ENCODE results near the gene CCDC177.

Gene CCDC177

DNA sequence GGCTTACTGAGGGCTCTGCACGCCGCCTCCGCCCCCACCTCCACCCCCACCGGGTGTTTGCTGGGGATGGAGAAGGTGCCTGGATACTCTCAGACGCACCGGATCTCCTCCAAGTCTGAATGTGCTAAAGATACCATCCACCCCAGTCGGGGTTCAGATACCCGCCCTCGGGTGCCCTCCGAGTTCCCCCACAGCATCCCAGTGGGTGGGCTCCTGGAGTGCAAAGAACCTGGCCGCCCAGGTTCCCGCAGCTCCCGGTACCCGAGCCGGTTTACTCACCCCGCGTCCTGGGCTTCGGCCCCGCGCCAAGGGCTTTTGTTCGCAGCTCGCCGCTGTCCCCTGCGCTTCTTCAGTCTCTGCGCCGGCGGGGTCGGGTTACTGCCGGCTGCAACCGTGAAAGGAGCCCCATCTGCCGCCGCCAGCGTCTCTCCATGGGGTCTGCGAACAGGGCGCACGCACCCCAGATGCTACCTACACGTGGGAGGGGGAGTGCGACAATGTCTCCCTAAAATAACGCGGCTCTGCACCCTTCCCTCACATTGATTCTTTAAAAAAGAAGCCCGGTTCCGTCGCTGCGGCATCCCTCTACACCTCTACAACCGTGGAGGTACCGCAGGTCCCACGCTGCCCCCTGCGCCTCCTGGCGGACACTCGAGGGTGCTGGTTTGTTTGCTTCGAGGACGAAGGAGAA is at the start of gene CCDC177:
Gene CCDC177, minus strand, starts transcription at position 609 of the 691 bp plus-strand sequence. CDS start 1,249 bp downstream, outside the sequence.
- peak; percentile 79 for DNase-seq

DNA sequence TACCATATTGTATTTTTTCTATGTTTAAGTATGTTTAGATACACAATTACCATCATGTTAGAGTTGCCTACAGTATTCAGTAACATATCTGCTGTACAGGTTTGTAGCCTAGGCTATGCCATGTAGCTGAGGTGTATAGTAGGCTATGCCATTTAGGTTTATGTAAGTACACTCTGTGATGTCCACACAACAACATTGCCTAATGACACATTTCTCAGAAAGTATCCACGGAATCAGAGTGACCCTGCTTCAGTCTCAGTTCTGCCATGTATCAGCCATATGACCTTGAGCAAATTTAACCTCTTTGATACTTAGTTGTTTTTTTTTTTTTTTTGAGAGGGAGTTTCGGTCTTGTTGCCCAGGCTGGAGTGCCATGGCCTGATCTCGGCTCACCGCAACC is 49.5 kb upstream of the CCDC177 start:
- DNase-seq: no peak

DNA sequence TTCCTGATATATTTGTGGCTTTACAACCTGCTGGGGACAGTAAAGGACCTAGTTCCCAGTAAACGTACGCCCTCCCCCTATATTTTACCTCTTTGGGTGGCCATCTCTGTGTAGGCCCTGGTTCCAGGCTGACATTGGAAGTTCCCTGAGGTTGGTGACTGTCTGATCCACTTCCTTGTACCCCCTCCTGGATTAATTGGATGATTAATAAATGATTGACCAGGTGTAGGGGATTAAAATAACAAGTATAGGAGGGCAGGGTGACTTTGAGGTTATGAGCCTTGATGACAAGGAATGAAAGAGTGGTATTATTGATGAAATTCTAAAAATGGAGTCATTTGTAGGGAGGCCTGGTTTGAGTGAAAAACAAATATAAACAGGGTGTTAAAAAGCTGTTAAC is 46.3 kb upstream of the CCDC177 start:
- DNase-seq: no peak

DNA sequence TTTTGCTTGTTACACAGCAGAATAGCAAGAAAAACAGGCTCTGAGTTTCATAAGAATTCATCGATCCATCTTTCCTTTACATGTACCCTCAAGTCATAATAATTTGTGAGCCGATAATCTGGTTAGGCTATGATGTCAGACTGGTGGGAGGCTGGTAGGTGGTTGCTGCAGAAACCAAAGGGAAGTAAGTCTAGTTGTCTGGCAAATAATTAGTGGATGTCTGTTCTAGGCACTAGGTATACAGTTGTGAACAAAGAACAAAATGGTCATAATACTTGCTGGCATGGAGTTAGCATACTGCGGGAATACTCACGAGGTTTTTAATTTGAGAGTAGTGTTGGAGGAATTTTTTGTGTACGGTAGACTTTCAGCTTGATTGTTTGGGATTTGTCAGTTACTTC is 45.5 kb upstream of the CCDC177 start:
- peak; percentile 24 for DNase-seq

DNA sequence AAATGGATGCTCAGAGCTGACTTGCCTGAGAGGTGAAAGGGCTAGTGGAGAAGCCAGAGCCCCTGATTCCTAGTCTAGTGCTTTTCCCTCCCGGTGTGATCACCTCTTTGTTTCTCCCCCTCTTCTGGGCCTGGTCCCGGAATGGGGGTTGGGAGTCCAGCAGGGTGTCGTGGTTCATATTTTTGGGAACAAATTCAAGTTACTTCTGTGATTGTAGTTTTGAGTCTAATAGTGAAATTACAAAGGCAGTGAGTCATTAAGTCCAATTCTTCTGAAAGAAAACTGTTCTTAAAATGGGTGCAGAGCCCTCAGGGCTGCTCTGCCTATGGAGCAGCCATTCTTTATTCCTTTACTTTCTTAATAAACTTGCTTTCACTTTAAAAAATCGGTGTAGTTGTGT is 44.3 kb upstream of the CCDC177 start:
- no peak for DNase-seq

DNA sequence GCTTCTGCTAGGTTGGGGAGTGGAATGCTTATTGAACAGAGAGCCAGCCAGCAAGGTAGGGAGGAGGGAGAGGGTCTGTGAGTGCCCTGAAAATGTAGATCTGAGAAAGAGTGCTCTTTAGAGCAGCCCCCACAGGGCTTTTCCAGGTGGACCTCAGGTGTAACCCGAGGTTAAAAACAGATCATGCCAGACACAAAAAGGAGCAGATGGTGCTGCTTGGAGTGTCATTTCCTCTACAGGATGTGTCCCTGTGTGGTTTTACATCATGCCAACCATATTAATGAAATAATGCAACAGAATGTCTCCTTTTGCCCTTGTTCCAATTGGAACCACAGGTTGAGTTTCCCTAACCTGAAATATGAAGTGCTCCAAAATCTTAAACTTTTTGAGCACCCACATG is 43.1 kb upstream of the CCDC177 start:
- peak; percentile 33 for DNase-seq

DNA sequence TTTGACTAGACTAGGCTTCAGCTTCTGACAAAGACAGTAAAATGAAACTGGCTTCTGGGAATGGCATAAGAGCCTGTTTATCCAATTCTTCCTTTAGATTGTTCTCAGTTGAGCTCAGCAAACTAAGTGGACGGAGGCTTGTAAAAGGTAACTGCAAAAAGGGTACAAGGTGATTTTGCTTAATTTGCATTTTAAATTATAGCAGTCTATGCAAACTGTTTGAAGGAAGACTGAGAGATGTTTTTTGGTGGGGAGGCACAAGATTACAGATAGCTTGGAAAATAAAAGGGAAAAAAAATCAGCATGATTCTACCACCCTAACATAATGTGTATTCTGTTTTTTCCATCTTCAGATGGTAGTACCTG is 41.7 kb upstream of the CCDC177 start:
- no peak for DNase-seq

DNA sequence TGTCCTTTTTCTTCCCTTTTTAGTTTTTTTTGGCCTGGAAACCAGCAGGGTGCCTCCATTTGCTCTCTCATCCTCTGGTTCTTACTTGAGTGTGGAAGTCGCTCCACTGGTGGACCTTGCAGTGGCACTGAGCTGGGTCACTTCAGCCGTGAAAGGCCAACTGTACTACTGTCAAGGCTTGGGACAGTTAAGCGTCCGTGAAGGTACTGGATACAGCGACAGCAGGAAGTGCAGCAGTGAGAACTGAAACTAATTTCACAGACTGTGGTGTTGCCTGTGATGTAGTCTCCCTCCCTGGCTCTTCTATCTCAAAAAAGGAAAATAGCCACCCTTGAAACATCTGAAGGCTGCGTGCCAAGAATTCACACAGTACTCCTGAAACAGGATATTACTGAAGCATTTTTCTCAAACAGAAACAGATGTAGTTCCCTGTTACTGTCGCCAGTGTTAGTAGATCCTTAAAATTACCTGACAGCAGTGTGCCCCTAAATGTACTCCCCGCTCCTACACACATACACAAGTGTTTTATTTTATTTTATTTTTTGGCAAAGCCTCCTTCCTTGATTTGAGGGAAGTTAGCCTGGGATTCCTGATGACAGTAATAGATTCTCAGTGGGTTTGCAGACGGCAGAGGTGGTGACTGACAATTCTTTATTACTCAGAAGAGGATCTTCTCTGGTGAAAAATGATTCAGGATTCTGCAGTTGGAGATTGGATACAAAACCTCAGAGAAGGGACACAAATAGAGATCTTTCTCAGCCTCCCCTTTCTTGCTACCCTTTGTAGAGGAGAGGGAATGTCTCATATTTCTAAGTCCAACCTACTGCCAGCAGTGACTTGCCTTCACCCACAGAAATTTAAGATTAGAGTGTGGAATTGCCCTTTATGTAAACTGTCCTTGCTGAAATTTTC is 41.1 kb upstream of the CCDC177 start:
- peak; percentile 66 for DNase-seq

DNA sequence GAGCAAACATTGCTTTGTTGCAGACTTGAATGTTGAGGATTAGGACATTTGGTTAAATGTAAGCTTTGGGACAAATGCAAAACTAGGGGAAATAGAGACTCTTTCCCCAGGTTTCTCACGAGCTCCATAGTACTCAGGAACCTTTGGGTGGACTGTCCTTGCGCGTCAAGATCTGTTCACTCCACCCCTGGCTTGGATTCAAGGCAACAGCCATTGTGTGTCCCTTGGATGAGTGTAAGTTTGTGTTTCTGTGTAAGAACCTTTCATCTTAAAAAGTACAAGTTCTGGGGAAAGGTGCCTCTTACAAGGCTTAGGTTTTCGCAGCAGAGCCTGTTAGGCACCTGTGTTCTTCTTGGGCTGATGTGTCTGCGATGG is 40.4 kb upstream of the CCDC177 start:
- no peak for DNase-seq

DNA sequence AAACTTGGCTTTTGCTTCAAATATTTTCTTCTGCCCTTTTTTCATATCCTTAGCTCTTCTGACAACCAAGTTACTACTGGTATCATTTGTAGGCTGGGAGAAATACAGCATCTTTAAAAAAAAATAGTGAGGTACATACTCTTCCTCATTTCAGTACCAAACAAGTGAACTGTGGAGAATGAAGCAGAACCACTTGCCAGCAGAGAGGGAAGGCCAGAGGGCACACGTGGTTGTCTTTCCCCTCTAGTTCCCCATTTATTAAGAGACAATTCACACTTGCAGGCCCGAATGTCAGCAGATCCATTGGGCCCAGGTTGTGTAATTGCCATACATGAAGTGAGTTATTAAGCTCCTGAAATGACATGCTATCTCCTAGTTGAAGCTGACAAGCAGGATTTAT is 39.9 kb upstream of the CCDC177 start:
- no peak for DNase-seq

DNA sequence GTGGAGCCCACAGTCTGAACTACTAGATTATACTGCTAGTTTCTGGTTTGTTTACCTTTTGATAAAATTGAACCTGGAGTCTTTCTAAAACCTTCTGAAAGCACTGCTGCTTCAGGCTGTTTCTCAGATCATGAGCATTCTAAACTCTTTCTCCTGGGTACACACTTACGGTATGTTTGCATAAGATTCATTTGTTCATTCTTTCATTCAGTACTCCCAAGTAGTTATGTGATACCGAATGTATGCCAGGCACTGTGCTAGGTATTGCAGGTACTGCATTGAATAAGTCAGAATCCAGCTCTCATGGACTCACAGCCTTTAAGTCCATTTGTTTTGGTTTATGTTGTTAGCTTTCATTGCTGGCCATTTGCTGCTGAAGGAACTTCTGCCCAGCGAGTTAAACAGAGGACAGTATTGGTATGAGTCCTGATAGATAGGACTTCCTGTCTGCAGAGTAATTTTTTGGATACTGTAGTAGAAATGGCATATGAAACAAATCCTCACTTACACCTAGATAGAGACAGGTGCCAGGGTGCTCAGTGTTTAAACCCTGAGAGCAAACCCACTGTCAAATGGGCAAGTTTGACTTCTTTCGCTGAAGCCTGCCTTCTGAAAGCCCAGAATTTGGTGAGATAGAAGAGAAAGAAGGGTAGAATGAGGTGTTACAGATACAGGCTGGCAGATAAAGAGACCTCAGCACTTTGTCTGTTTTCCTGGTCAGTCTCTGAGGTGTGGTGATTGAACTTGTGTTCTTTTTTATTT is 38.8 kb upstream of the CCDC177 start:
- DNase-seq: no peak

DNA sequence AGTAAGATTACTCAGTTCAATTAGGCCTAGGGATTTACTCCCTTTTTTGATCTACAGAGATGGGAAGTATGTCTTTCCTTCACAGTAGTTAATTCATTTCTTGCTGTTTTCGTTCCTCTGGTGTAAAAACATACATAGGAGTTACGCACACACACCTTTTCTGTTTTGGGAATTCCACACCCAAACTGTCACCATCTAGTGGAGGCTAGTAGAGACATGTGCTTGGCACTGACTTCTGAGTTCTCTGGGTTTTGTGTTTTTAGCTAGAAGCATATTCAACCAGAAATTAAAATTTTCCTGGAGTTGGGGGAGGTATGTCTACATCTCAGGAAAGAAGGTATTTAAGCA is 38.1 kb upstream of the CCDC177 start:
- DNase-seq: no peak

DNA sequence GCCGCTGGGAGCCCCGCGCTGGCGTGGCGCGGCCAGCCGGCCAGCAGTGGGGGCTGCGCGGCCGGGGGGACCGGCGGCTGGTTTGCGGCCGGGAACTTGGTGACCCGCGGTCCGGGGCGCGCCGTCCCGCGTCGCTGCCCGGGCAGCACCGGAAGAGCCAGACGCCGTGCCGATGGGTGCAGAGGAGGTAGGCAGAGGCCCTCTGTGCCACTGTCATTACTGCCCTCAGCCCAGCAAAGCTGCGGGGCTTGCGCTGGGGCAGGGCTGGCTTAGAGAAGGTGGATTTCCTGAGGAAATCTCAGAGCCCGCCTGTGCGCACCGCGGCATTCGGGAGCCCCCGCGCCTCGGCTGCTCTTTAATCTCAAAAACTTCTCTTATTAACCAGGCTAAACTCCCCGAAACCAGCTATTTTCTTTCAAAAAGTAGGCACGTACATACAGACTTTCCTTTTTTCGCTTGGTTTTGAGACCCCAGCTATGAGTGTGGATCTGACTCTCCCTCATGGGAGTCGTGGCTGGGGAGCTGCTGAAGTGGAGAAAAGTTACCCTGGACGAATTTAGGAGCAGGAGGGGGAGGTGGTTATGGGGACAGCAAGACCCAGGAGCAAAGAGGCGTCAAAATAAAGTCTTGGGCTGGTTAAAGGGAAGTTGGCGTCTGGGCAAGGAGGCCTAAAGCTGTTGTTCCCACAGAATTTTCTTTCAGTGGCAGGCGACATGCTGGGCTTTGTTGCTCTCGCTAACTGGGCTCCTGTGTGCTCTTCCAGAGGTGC is 37.5 kb upstream of the CCDC177 start:
- DNase-seq: peak; percentile 55

DNA sequence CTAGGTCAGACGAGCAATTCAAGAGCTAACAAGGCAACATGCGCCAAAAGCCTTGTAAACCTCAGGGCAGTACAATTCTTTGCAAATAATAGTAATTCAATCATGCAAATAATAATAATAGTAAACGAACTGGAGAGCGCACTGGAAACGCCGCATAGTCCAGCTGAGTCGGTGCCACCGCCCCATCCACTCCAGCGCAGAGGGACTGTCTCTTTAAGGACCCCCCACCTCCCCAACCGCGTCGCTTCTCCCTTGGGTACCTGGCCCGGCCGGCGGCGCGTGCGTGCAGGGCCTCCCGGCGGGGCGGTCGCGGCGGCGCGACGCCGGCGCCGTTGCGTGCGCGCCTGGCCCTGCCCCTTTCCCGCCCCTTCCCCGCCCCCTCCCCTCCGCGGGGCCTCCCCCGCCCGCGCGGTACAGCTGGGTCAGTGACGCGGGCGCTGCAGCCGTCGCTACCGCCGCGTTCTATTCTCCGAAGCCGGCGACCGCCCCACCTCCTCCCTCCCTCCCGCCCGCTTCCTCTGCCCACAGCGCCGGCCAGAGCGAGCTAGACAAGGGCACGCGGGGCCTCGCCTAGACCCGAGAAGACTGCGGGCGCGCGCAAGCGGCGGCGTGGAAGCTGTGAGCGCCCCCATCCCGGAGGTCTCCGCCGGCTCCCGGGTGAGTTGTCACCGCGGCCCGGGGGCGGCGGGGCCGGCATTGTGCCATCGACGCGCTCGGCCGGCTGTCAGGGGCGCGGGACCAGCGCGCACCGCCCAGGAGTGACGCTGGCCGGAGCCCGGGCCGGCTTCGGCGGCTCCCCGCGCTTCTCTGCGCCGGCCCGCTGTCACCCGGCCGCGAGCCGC is 36.7 kb upstream of the CCDC177 start, which contains the start of gene SUSD6:
Gene SUSD6, plus strand, starts transcription at position 425 of the 842 bp plus-strand sequence. CDS start 46,997 bp downstream, outside the sequence.
- DNase-seq: peak; percentile 93

DNA sequence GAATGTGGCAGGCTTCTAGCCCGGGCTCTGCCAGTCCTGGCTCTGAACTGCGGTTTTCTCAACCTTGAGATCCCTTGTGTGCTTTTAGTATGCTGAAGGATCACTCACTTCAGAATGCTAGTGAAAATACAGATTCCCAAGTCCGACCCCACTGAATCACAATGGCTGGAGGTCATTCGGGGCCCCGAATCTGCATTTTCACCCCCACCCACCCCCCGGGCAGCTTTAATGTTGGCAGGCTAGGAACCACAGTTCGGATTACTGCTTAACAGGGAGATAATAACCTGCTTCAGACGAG is 36.2 kb upstream of the CCDC177 start:
- DNase-seq: no peak

DNA sequence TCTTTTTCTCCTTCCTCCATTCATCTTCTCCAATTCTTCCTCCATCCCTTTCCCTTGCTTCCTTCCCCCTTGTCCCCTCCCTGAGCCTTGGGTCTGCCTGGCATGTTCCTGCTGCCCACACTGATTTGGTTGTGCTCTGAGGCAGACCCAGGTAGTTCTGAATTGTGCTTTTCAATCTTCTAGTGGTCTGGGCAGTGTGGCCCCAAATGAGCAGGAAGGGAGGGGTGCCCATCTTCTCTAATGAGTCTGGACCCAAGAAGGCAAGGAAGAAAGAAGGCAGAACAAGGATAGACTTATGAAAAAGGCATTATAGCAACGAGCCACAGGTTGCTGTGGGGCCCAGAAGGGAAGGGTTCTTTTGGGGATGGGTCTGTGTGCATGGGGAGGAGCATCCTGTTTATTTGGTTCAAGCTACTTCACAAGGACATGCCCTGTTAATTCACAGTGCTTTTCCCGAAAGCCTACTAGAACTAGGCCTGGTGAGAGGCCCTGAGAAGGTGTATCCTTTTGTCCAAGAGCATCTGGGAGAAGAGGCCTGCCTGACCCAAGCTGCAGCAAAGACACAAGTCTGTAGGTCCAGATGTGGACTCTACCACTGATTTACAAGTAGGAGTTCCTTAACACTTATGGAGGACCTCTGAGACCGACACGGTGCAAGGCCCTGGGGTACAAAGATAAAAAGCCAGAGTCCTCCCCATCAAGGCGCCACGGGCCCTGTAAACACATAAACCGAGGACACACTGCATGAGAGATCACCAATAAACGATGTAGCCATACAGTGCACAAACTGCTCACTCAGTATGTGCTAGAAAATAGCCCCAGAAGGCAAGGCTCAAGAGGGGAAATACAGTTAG is 35.6 kb upstream of the CCDC177 start:
- peak; percentile 14 for DNase-seq

DNA sequence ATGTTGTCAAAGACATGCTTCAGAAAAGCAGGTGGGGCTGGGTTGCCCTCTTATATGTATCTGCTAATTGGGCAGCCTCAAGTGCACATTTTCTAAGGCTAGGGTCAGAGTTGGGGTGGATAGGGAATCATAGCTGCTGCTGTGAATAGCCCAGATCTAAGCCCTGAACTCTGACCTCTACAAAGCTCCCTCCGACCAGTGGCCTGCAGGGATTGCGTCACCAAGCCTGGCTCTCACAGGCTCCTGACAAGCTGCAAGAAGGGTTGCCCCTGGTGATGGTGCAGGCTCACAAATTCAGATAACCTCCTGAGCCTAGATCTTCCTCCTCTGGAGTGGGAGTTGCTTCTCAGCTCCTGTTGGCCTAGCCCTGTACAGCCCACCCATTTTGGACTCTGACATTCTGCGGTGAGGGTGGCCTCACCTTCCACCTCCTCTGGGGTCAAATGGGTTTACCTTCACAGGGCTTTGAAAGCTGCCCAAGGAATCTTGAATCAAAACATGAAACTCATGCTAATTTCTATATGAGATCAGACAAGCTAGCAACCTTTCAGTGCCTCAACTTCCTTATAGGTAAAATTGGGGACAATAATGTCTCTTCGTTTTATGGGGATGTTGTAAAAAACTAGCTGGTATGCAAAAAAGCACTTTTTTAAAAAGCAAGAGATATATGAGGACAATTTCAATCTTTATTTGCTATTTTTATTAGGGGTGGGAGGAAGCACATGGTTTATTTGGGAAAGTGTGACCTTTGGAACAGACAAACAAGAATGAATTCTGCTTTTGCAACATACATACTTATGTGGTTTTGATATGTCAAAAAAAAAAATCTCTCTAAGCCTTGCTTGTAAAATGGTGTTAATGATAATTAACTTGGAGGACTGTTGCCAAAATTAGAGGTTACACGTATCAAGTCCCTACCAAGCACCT is 31.9 kb upstream of the CCDC177 start:
- no peak for DNase-seq

DNA sequence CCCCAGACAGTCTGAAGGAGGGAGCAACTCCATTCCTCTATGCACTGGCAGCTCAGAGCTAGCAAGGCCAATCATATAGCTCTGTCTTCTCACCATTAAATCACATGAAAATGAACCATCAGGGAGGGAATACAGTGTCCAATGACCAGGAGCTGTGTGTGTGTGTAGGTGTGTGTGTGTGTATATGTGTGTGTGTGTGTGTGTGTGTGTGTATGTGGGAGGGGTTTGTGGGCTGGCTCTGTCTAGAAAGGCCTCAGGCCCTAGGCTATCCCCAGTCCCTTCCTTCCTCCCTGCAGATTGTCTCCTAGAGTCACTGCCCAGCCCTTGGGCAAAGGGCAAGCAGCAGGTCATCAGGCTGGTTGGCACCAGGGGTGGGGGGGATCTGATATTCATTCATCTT is 31.1 kb upstream of the CCDC177 start:
- no peak for DNase-seq

DNA sequence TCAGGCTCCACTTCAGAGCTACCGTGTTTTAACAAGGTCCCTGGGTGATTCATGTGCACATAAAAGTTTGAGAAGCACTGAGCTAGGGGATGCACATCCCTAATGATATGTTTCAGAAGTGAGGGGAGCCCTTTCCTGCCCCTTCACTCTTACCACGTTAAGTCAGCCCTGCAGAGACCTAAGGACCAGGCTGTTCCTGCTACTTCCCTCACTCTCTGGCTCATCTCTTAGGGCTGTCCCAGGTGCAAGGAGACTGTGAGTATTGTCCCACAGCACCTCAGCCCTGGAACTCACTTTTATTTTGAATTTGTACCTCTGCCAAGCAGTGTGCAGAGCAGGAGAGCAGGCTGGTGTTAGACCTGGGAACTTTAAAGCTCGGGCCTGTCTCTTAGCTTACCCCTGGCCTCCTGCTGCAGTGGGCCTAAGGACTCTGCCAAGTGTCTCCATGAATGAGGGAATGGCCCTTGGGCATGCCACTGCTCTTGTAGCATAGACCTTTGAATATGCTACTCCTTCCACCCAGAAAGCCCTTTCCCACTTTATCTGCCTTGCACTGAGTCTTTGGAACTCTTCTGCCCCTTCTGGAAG is 25.7 kb upstream of the CCDC177 start:
- DNase-seq: no peak
